Colonic mucosa (tissue), 4 donors: Measurements from ENCODE around the gene VASN. TPM values are rescaled to one million over a fixed set of nuclear protein-coding genes. Genes with fewer than 3 reads are reported as not detected.

Experiments
- DNase-seq: peaks from one replicate; pipeline ENCODE4 v3.0.0-alpha.2; 2020
- H3K27ac ChIP-seq: fragments of 200-600 bp; one replicate; pipeline ENCODE4 v1.8.0; 2021
- H3K27me3 ChIP-seq: fragments of 200-600 bp; one replicate; pipeline ENCODE4 v1.8.0; 2021
- H3K36me3 ChIP-seq: fragments of 200-600 bp; one replicate; pipeline ENCODE4 v1.8.0; 2021
- H3K4me1 ChIP-seq: fragments of 200-600 bp; one replicate; pipeline ENCODE4 v1.8.0; 2021; ENCODE audit warnings: mild to moderate bottlenecking
- H3K4me3 ChIP-seq: fragments of 200-600 bp; one replicate; pipeline ENCODE4 v1.8.0; 2021
- H3K9ac ChIP-seq, 2 donors: one replicate each; pipeline ENCODE4 v1.7.0; 2013; ENCODE audit warnings: control low read depth in 2 of 2, low read depth in 2 of 2, low read length in 2 of 2
- H3K9me3 ChIP-seq: fragments of 200-600 bp; one replicate; pipeline ENCODE4 v1.8.0; 2021
- intact Hi-C: fragments of 100-400 bp; cut with DNase I; formaldehyde crosslinking; loops from one replicate; pipeline ENCODE4 v1.14.1; 2022
- total RNA-seq, 2 donors: library from RNA; stranded (reverse); fragmentation: NEBNext Ultra II Directional in 1 of 2; extraction: Animal tissue kit (Norgen Biotek cat#: 25700) in 1 of 2; gene quantifications; one replicate each; pipeline ENCODE4 v1.2.1, GENCODE V29; 2021
- TF ChIP-seq, protein P1 (sequence below): fragments of 200-600 bp; IDR thresholded peaks from one replicate; pipeline ENCODE4 v1.8.0; 2022; ENCODE audit warnings: antibody characterized with exemption, mild to moderate bottlenecking
- donor health status: healthy.
- donor health status: DM: no; HTN: no; CAD: no.
- donor health status: DM: no; HTN: no; CAD: no.

Gene VASN
- total RNA-seq, 2 donors from 2014 or later: 2.7 to 4.1 TPM

- no peaks in the 10 kb centered on the region for H3K4me1 ChIP-seq
- no peak overlapping the region for H3K27ac ChIP-seq
- H3K36me3 ChIP-seq: no peaks in the 10 kb centered on the region
- H3K27me3 ChIP-seq: no peaks in the 10 kb centered on the region
- intact Hi-C loops: no loop called here
- no peak overlapping the region for H3K4me3 ChIP-seq
- H3K9me3 ChIP-seq: no peaks in the 10 kb centered on the region
- H3K9ac ChIP-seq: no peak overlapping the region
- no peak for DNase-seq
- TF ChIP-seq, protein P1, sequence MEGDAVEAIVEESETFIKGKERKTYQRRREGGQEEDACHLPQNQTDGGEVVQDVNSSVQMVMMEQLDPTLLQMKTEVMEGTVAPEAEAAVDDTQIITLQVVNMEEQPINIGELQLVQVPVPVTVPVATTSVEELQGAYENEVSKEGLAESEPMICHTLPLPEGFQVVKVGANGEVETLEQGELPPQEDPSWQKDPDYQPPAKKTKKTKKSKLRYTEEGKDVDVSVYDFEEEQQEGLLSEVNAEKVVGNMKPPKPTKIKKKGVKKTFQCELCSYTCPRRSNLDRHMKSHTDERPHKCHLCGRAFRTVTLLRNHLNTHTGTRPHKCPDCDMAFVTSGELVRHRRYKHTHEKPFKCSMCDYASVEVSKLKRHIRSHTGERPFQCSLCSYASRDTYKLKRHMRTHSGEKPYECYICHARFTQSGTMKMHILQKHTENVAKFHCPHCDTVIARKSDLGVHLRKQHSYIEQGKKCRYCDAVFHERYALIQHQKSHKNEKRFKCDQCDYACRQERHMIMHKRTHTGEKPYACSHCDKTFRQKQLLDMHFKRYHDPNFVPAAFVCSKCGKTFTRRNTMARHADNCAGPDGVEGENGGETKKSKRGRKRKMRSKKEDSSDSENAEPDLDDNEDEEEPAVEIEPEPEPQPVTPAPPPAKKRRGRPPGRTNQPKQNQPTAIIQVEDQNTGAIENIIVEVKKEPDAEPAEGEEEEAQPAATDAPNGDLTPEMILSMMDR: no peak
Observed at GRCh38 chr16:4388271-4389021, 16.8 kb downstream of the VASN start.

DNA sequence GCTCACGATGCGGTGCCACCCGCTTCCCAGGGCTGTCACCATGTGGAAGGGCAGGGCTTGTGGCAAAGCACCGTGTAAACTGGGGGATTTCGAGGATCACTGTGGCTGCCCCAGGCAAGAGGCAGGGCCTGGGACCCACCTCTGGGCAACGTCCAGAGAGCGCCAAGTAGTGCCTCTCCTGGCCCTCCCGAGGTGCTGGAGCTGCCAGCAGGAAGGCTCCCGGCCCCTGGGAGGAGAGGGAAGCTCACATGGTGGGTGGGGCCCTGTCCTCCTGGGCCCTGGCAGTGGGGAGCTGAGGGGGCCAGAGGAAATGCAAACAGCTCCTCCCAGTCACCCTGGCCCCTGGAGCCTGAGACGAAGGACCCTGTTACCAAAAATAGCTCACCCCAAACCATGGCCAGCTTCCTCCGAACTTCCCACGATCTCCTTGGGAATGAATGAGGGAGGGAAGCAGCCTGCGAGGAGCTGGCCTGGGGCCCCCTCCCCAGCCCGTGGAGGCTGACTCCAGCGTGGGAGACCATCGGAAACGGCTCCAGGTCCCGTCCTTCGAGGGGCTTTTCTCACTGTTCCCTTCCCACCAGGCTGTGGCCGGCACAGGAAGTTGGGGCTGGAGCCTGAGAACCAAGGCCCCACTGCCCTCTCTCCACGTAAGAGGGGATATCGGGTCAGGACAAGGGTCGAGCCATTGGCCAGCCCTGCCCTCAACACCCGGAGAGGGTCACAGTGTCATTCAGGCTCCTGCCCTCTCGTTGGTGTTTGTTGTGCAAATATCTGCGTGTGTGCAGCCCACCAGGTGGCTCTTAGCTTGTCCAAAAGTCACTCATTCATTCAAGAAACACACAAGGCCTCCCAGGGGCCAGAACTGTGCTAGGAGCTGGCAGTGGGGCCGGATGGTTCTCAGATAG is 17.7 kb downstream of the VASN start:
- Histone ChIP-seq H3K36me3 (no peaks in the 10 kb centered on the region), H3K4me3 (no peak overlapping the region), H3K27me3 (no peaks in the 10 kb centered on the region), H3K27ac (no peak overlapping the region), H3K9me3 (no peaks in the 10 kb centered on the region), H3K9ac (no peak overlapping the region), H3K4me1 (no peaks in the 10 kb centered on the region)
- TF ChIP-seq, protein P1: no peak
- intact Hi-C loops: no loop called here
- DNase-seq: no peak

DNA sequence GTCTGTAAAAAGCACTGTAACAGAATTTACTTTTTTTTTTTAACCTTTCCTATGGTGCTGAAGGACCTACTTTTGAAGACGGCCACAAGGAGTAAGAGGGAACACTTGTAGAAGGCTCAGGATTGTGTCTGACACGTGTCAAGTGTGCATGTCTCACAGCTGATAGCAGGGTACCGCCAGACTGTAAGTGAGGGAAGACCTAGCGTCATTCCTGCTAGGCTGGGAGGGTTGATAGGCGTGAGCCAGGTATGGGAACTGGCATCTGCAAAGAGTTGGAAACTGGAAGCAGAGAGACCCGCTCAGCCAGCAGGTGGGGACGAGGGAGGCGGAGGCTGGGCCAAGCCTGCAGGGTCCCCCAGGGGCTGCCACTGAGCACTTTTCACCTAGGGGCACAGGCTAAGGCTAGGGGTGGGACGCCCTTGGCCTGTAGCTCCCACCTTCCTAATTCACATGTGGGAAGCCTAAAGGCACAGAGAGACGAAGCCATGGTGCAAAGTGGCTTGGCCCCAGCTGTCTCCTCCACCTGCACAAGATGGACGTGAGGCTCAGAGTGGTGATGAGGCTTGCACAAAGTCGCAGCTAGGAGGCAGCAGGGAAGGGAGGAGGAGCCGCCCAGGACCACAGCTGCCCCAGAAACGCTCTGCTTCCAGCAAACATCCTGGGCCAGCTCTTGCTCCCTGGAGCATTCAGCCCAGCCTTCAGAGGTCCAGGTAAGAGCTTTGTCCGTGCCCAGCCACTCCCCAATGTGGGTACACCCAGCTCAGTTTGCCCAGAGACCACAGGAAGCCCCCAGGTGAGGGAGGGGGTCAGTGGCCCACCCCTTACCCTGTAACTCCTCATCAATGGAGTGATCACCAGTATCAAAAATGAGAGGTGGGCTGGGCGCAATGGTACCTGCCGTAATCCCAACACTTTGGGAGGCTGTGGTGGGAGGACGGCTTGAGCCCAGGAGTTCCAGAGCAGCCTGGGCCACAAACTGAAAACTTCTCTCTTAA is 18.9 kb downstream of the VASN start:
- Histone ChIP-seq H3K9ac (no peak overlapping the region), H3K27me3 (no peaks in the 10 kb centered on the region), H3K4me3 (no peak overlapping the region), H3K9me3 (no peaks in the 10 kb centered on the region), H3K27ac (no peak overlapping the region), H3K4me1 (no peaks in the 10 kb centered on the region), H3K36me3 (no peaks in the 10 kb centered on the region)
- DNase-seq: no peak
- TF ChIP-seq, protein P1: no peak
- intact Hi-C loops: no loop called here

DNA sequence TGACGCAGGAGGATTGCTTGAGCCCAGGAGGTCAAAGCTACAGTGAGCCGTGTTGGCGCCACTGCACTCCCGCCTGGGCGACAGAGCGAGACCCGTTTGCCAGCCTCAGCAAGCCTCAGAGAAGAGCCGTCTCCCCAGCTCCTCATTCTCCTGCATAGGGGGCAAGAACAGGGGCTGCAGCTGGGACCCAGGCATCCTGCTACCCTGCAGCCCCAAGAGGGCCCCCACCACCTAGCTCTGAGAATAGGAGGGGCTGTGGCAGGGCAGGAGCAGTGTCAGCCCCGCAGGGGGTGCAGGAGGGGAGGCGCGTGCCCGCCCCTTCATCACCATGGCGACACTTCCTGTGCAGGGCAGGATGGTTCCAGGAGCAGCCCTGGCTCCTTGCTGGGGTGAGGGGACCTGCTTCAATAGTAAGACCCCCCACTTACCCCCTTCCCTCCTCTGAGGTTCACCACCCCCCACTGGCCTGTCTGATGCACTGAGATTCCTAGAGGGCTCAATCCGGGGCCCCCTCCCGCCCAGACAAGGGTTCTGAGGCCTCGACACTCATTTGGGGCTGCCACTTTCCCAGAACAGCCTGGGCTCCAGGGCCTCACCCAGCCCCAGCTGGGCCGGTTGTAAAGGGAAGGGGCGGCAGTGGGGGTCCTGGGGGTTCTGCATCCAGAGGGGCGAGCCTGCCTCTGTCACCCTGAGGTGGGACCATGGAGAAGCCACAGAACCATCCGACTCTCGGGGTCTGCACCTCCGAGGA is 20.2 kb downstream of the VASN start:
- Histone ChIP-seq H3K4me1 (no peaks in the 10 kb centered on the region), H3K27me3 (no peaks in the 10 kb centered on the region), H3K9ac (no peak overlapping the region), H3K4me3 (no peak overlapping the region), H3K36me3 (no peaks in the 10 kb centered on the region), H3K9me3 (no peaks in the 10 kb centered on the region), H3K27ac (no peak overlapping the region)
- intact Hi-C loops: no loop called here
- DNase-seq: no peak
- TF ChIP-seq, protein P1: no peak
